Panc1 (cell line): ENCODE measurements around the gene GRAMD4.

Experiments
- CTCF ChIP-seq: fragments of 450-650 bp; IDR thresholded peaks from 2 replicates; pipeline ENCODE4 v1.5.1; 2017; ENCODE audit warnings: mild to moderate bottlenecking
- POLR2AphosphoS5 ChIP-seq: IDR thresholded peaks from 2 replicates; pipeline ENCODE4 v1.6.1; 2012; ENCODE audit warnings: mild to moderate bottlenecking, low read depth, low read length, moderate library complexity

- no peak for TF ChIP-seq POLR2AphosphoS5
- TF ChIP-seq CTCF, result no peak
These were observed 71.4 kb downstream of the GRAMD4 start for GRCh38 chr22:46691571-46691970.
